Gastroesophageal sphincter (tissue), 3 donors: ENCODE measurements around the gene CHST8.

Experiments used
- CTCF ChIP-seq, 4 experiments: fragments of 200-600 bp in 2 of 4; fragments of 450-650 bp in 2 of 4; sonication (generic) in 1 of 4; IDR thresholded peaks; one replicate each; pipeline ENCODE4 v1.5.1; 2017 to 2019; ENCODE audit warnings: antibody characterized with exemption in 4 of 4, mild to moderate bottlenecking in 2 of 4, moderate library complexity in 2 of 4
- EP300 ChIP-seq: sonication (generic); formaldehyde crosslinking; IDR thresholded peaks from one replicate; pipeline ENCODE4 v1.6.1; 2017; ENCODE audit warnings: antibody characterized with exemption, mild to moderate bottlenecking
- POLR2A ChIP-seq, 2 donors: fragments of 450-650 bp; IDR thresholded peaks; one replicate each; pipeline ENCODE4 v1.6.1; 2017; ENCODE audit warnings: antibody characterized with exemption in 2 of 2, mild to moderate bottlenecking in 2 of 2, moderate library complexity in 1 of 2

DNA sequence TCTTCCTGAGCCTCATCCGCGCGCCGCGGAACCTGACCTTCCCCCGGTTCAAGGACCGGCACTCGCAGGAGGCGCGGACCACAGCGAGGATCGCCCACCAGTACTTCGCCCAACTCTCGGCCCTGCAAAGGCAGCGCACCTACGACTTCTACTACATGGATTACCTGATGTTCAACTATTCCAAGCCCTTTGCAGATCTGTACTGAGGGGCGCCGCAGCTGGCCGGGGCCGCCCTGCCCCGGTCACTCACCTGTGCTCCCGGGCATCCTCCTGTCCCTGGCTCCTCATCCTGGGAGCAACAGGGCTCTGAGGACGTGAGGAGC lies 151.1 kb downstream of the CHST8 start:
- TF ChIP-seq CTCF (IDR thresholded peaks at IDR 0.05) (no peak), POLR2A (IDR thresholded peaks at IDR 0.05) (no peak), EP300 (no peak)
